ENCODE results near the gene PCBP4.

The PCBP4 gene

GRCh38 chr3:51937014-51937413 lies 30.2 kb downstream of the PCBP4 start:
- no peak for DNase-seq
- Histone ChIP-seq H3K36me3 (replicated peaks) (peaks cover 38% of the 10 kb centered on the region), H3K4me3 (ENCODE audit: low read depth, low read length) (no peak overlapping the region), H3K27ac (no peak overlapping the region), H3K27me3 (replicated peaks) (no peaks in the 10 kb centered on the region)
- in situ Hi-C loops (cut with HindIII; ENCODE audit: low pct_ligation_motif_present, low sequenced_read_pairs): no loop called here
- TF ChIP-seq, protein P1, sequence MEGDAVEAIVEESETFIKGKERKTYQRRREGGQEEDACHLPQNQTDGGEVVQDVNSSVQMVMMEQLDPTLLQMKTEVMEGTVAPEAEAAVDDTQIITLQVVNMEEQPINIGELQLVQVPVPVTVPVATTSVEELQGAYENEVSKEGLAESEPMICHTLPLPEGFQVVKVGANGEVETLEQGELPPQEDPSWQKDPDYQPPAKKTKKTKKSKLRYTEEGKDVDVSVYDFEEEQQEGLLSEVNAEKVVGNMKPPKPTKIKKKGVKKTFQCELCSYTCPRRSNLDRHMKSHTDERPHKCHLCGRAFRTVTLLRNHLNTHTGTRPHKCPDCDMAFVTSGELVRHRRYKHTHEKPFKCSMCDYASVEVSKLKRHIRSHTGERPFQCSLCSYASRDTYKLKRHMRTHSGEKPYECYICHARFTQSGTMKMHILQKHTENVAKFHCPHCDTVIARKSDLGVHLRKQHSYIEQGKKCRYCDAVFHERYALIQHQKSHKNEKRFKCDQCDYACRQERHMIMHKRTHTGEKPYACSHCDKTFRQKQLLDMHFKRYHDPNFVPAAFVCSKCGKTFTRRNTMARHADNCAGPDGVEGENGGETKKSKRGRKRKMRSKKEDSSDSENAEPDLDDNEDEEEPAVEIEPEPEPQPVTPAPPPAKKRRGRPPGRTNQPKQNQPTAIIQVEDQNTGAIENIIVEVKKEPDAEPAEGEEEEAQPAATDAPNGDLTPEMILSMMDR (IDR thresholded peaks at IDR 0.05; ENCODE audit: low read depth, low read length, missing control alignments): no peak

- Histone ChIP-seq H3K27me3 (replicated peaks) (no peaks in the 10 kb centered on the region), H3K27ac (no peak overlapping the region), H3K4me3 (ENCODE audit: low read depth, low read length) (no peak overlapping the region), H3K36me3 (replicated peaks) (peaks cover 38% of the 10 kb centered on the region)
- DNase-seq: no peak
- in situ Hi-C loops (cut with HindIII; ENCODE audit: low pct_ligation_motif_present, low sequenced_read_pairs): no loop called here
- TF ChIP-seq, protein P1 (IDR thresholded peaks at IDR 0.05; ENCODE audit: low read depth, low read length, missing control alignments): no peak
Measured at GRCh38 chr3:51935886-51936755, 31.1 kb downstream of the PCBP4 start.

DNA sequence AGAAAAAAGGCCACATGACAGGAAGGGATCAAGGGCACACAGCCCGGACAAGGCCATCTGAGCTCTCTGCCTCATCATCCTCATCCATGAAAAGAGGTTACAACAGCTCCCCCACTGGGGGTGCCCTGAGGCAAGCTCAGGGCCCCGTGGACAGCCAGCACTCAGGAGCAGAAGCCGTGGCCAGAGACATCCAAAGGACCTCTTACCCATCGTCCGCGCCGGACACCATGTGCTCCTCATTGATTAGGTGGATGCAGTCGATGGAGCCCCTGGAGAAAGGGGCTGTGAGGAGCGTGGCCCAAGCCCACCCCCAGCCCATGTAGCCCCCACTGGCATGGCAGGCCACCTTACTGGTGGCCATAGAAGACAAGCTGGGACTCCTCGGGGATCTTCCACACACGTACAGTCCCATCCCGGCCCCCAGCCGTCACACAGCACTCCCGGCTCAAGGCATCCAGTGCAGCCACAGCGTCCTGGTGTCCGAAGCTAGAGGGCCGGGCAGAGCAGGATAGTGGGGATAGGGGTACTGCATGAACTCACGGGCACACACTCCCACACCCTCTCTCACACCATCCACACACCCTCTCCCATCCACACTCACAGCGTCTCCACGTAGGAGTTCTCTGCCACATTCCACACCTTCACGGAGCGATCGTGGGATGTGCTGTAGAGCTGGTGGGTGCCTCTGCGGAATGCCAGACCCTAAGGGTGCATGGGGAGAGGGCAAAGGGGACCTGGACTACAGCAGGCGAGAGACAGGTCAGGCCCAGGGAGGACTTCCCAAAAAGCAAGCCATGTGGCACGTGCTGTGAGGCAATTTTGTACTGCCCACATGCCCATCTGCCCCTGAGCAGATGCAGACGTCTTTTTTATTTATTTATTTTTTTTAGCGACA lies 32.0 kb downstream of the PCBP4 start:
- in situ Hi-C loops (cut with HindIII; ENCODE audit: low pct_ligation_motif_present, low sequenced_read_pairs): no loop called here
- DNase-seq: no peak
- Histone ChIP-seq H3K36me3 (replicated peaks) (peaks cover 38% of the 10 kb centered on the region), H3K4me3 (ENCODE audit: low read depth, low read length) (no peak overlapping the region), H3K27me3 (replicated peaks) (no peaks in the 10 kb centered on the region), H3K27ac (no peak overlapping the region)
- TF ChIP-seq, protein P1 (IDR thresholded peaks at IDR 0.05; ENCODE audit: low read depth, low read length, missing control alignments): no peak

GRCh38 chr3:51934139-51934850 lies 33.0 kb downstream of the PCBP4 start:
- no peak overlapping the region for H3K27ac ChIP-seq
- DNase-seq: no peak
- no peaks in the 10 kb centered on the region for H3K27me3 ChIP-seq (replicated peaks)
- TF ChIP-seq, protein P1 (IDR thresholded peaks at IDR 0.05; ENCODE audit: low read depth, low read length, missing control alignments): no peak
- H3K36me3 ChIP-seq (replicated peaks): peaks cover 38% of the 10 kb centered on the region
- in situ Hi-C loops (cut with HindIII; ENCODE audit: low pct_ligation_motif_present, low sequenced_read_pairs): no loop called here
- H3K4me3 ChIP-seq (ENCODE audit: low read depth, low read length): no peak overlapping the region

DNA sequence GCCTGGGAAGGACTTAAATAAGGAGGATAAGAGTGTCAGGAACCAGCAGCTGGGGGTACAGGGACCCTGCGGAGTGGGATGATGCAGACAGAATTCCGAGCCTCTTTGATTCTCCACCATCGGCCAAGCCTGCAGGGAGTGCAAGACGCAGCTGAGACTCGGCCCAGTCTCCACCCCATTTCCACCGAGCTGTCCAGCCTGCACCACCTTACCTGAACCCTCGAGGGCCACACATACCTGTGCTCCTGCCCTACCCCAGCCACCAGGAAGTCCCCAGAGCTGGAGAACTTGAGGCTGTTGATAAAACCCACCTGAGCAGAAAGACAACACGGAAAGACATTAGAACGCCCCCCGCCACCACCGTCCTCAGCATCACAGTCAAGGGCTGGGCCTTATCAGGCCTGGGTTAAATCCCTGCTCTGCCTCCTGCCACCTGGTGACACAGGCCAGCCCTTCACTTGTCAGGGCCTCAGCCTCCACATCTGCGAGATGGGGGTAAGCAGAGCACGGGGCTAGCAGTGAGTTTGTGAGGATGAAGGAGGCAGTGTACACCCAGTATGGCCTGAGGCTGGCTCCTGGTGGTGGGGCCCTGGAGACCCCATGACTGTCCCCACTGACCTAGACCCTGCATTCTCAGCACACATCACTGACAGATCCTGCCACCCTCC lies 33.6 kb downstream of the PCBP4 start:
- no peak for DNase-seq
- H3K27me3 ChIP-seq (replicated peaks): no peaks in the 10 kb centered on the region
- in situ Hi-C loops (cut with HindIII; ENCODE audit: low pct_ligation_motif_present, low sequenced_read_pairs): no loop called here
- TF ChIP-seq, protein P1 (IDR thresholded peaks at IDR 0.05; ENCODE audit: low read depth, low read length, missing control alignments): no peak
- peaks cover 38% of the 10 kb centered on the region for H3K36me3 ChIP-seq (replicated peaks)
- H3K27ac ChIP-seq: no peak overlapping the region
- H3K4me3 ChIP-seq (ENCODE audit: low read depth, low read length): no peak overlapping the region
